ENCODE results near the gene IFT20. TPM values are rescaled to one million over a fixed set of nuclear protein-coding genes. Genes with fewer than 3 reads are reported as not detected.
A peak's percentile ranks its signal among the peaks of the same experiment; 100 is the strongest.

The IFT20 gene
- total and polyA plus RNA-seq, 2 experiments from 2014 or later = 41.9 to 73.8 TPM

- DNase-seq (ENCODE audit: low read depth in 1 of 2, low spot score in 1 of 2) = no peak
- Histone ChIP-seq H3K4me1 (ENCODE audit: low read depth) (peaks cover 13% of the 10 kb centered on the region), H3K4me3 (peak overlapping the region; percentile 42), H3K27ac (peak overlapping the region; percentile 71), H3K27me3 (no peaks in the 10 kb centered on the region), H3K36me3 (no peaks in the 10 kb centered on the region), H3K9me3 (ENCODE audit: low read depth) (no peaks in the 10 kb centered on the region)
- TF ChIP-seq CTCF (IDR thresholded peaks at IDR 0.05; ENCODE audit: low read depth, low read length) = no peak
Measured at GRCh38 chr17:28319598-28319935, 15.7 kb downstream of the IFT20 start.

GRCh38 chr17:28318759-28319597 is 16.3 kb downstream of the IFT20 start, which contains the start of gene TMEM97:
Gene TMEM97 (plus strand): TSS chr17:28319200. CDS start chr17:28319240, 40 bp downstream.
- Histone ChIP-seq H3K4me3 (peak within 1 kb of the TSS; percentile 42), H3K4me1 (ENCODE audit: low read depth) (peaks cover 13% of the 10 kb centered on the region), H3K27ac (peak within 1 kb of the TSS; percentile 71), H3K27me3 (no peaks in the 10 kb centered on the region), H3K36me3 (no peaks in the 10 kb centered on the region), H3K9me3 (ENCODE audit: low read depth) (no peaks in the 10 kb centered on the region)
- TF ChIP-seq CTCF (IDR thresholded peaks at IDR 0.05; ENCODE audit: low read depth, low read length) = peak; percentile 0
- peak; percentile 98 for DNase-seq (ENCODE audit: low read depth in 1 of 2, low spot score in 1 of 2)

GRCh38 chr17:28317966-28318758 is 17.1 kb downstream of the IFT20 start:
- peak overlapping the region; percentile 29 for H3K27ac ChIP-seq
- no peak for TF ChIP-seq CTCF (IDR thresholded peaks at IDR 0.05; ENCODE audit: low read depth, low read length)
- no peaks in the 10 kb centered on the region for H3K36me3 ChIP-seq
- H3K27me3 ChIP-seq = no peaks in the 10 kb centered on the region
- H3K4me1 ChIP-seq (ENCODE audit: low read depth) = peaks cover 13% of the 10 kb centered on the region
- peak overlapping the region; percentile 42 for H3K4me3 ChIP-seq
- no peaks in the 10 kb centered on the region for H3K9me3 ChIP-seq (ENCODE audit: low read depth)
- peak; percentile 10 to 22 for DNase-seq (ENCODE audit: low read depth in 1 of 2, low spot score in 1 of 2)

- peaks cover 13% of the 10 kb centered on the region for H3K4me1 ChIP-seq (ENCODE audit: low read depth)
- H3K36me3 ChIP-seq = no peaks in the 10 kb centered on the region
- TF ChIP-seq CTCF (IDR thresholded peaks at IDR 0.05; ENCODE audit: low read depth, low read length) = no peak
- no peak for DNase-seq (ENCODE audit: low read depth in 1 of 2, low spot score in 1 of 2)
- H3K27me3 ChIP-seq = no peaks in the 10 kb centered on the region
- no peak overlapping the region for H3K27ac ChIP-seq
- H3K4me3 ChIP-seq = no peak overlapping the region
- no peaks in the 10 kb centered on the region for H3K9me3 ChIP-seq (ENCODE audit: low read depth)
Measured at GRCh38 chr17:28317099-28317965, 17.9 kb downstream of the IFT20 start.
